Mesendoderm (in vitro differentiated cells): ENCODE data around the gene SRSF11. TPM values are rescaled to one million over a fixed set of nuclear protein-coding genes. Genes with fewer than 3 reads are reported as not detected.
"Not testable (repeated sequence)": the region's sequence is repeated elsewhere in the genome, so short reads cannot be mapped to it uniquely, and the experiment has no call there.

Source experiments
- DNase-seq: peaks from one replicate; pipeline ENCODE4 v3.0.0; 2013
- H2AK5ac ChIP-seq: 2 replicates; pipeline ENCODE4 v1.6.1; 2013; ENCODE audit warnings: low read length, inconsistent platforms
- H2BK120ac ChIP-seq: 2 replicates; pipeline ENCODE4 v1.6.1; 2013; ENCODE audit warnings: low read depth, mild to moderate bottlenecking, low read length, moderate library complexity, mixed read lengths
- H2BK15ac ChIP-seq: replicated peaks from 2 replicates; pipeline ENCODE4 v1.6.1; 2013; ENCODE audit warnings: low read depth, mild to moderate bottlenecking, moderate library complexity
- H2BK5ac ChIP-seq: 2 replicates; pipeline ENCODE4 v1.6.1; 2013; ENCODE audit warnings: low read length, inconsistent platforms
- H3K18ac ChIP-seq: 2 replicates; pipeline ENCODE4 v1.6.1; 2013; ENCODE audit warnings: mild to moderate bottlenecking, low read length, mixed read lengths
- H3K23ac ChIP-seq: one replicate; pipeline ENCODE4 v1.6.1; 2013; ENCODE audit warnings: low read length
- H3K27ac ChIP-seq: 2 replicates; pipeline ENCODE4 v1.5.1; 2013; ENCODE audit warnings: low read depth, mild to moderate bottlenecking, inconsistent platforms, low read length, moderate library complexity
- H3K27me3 ChIP-seq: 2 replicates; pipeline ENCODE4 v1.6.1; 2013; ENCODE audit warnings: low read length, control low read depth, mild to moderate bottlenecking, inconsistent platforms; ENCODE audit not compliant: insufficient read depth, poor library complexity
- H3K36me3 ChIP-seq: 2 replicates; pipeline ENCODE4 v1.6.1; 2013; ENCODE audit warnings: low read length, inconsistent platforms; ENCODE audit not compliant: control insufficient read depth, insufficient read depth
- H3K4ac ChIP-seq: one replicate; pipeline ENCODE4 v1.6.1; 2013; ENCODE audit warnings: low read depth, mild to moderate bottlenecking, low read length, moderate library complexity
- H3K4me1 ChIP-seq: 2 replicates; pipeline ENCODE4 v1.6.1; 2013; ENCODE audit warnings: low read depth, low read length, inconsistent platforms; ENCODE audit not compliant: control insufficient read depth
- H3K4me2 ChIP-seq: 2 replicates; pipeline ENCODE4 v1.6.1; 2013; ENCODE audit warnings: low read length
- H3K4me3 ChIP-seq: 2 replicates; pipeline ENCODE4 v1.5.1; 2013; ENCODE audit warnings: mild to moderate bottlenecking, low read length
- H3K56ac ChIP-seq: one replicate; pipeline ENCODE4 v1.6.1; 2013; ENCODE audit warnings: low read length
- H3K79me1 ChIP-seq: 2 replicates; pipeline ENCODE4 v1.6.1; 2013; ENCODE audit warnings: low read length, inconsistent platforms
- H3K79me2 ChIP-seq: 2 replicates; pipeline ENCODE4 v1.6.1; 2013; ENCODE audit warnings: mild to moderate bottlenecking, low read length; ENCODE audit not compliant: control insufficient read depth, insufficient read depth
- H3K9ac ChIP-seq: 2 replicates; pipeline ENCODE4 v1.6.1; 2013; ENCODE audit warnings: low read length, inconsistent platforms
- H4K5ac ChIP-seq: one replicate; pipeline ENCODE4 v1.6.1; 2013; ENCODE audit warnings: low read length
- H4K8ac ChIP-seq: one replicate; pipeline ENCODE4 v1.6.1; 2013; ENCODE audit warnings: low read depth, mild to moderate bottlenecking, control low read depth, low read length, moderate library complexity
- WGBS: extraction: QIAGEN DNeasy Blood & Tissue Kit; methylation state at CpG from one replicate; pipeline ENCODE4 v1.1.7; 2013; ENCODE audit warnings: low lambda C conversion rate, missing lambda C conversion rate; ENCODE audit not compliant: insufficient coverage; ENCODE audit errors: extremely low coverage; 5-methylcytosine and 5-hydroxymethylcytosine counted together
- polyA plus RNA-seq, 2 experiments: library from polyadenylated mRNA; stranded (reverse); fragments of 200-250 nt; gene quantifications; one replicate each; pipeline ENCODE4 v1.2.3, GENCODE V29; 2013

SRSF11 gene
- polyA plus RNA-seq (2013, experiment 1 of 2): 390 TPM
- 405 TPM for polyA plus RNA-seq (2013, experiment 2 of 2)

DNA sequence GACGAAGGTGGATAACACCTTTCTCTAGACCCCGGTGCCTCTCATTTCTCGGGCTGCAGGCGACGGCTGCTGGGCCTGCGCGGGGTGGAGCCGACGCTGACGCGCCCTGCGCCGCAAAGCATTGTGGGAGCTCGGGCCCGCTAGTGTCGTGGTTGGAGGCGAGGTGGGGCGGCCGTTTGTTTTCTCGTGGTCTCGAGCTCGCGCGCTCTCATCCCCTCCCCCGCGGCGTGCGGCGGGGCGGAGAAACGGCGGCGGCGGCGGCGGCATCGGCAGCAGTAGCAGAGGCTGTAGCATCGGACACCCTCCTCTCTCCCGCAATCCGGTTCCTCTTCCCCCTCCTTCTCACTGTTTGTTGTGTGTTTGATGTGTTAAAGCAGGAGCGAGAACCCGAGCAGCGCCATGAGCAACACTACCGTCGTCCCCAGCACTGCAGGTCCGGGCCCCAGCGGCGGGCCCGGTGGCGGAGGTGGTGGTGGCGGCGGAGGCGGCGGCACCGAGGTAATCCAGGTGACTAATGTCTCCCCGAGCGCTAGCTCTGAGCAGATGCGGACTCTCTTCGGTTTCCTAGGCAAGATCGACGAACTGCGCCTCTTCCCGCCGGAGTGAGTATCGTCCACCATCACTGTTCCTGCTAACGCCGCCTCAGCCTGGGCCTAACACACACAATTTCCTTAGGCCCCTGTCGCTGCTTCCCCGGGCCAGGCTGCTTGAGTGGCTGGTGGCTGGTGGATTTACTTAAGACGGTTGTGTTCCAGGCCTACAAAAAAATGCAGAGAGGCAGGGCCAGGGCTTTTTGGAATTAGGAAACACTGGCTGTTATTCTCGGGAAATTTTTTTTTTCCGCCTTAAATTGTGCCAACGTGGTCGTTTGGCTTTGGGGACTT is at the start of gene SRSF11:
SRSF11 (plus strand) TSS at position 143 of the 884 bp plus-strand sequence; CDS start at position 400, 257 bp downstream.
- H3K79me2 ChIP-seq: peaks cover 37% of the 10 kb centered on the region
- H3K4me3 ChIP-seq: peak within 1 kb of the TSS; percentile 91
- WGBS: no CpG with 5 or more reads among the region's 74 CpGs
- H3K23ac ChIP-seq: peak within 1 kb of the TSS; percentile 60
- H4K5ac ChIP-seq: no peak within 1 kb of the TSS
- DNase-seq: peak; percentile 97
- peak within 1 kb of the TSS; percentile 95 for H3K9ac ChIP-seq
- no peaks in the 10 kb centered on the region for H3K27me3 ChIP-seq
- peak within 1 kb of the TSS; percentile 18 for H3K4ac ChIP-seq
- no peak within 1 kb of the TSS for H2BK15ac ChIP-seq
- peak within 1 kb of the TSS; percentile 1 for H3K4me2 ChIP-seq
- peaks cover 1% of the 10 kb centered on the region for H3K4me1 ChIP-seq
- no peak within 1 kb of the TSS for H4K8ac ChIP-seq
- no peak within 1 kb of the TSS for H2BK120ac ChIP-seq
- no peaks in the 10 kb centered on the region for H3K36me3 ChIP-seq
- H3K27ac ChIP-seq: peak within 1 kb of the TSS; percentile 95
- H2BK5ac ChIP-seq: peak within 1 kb of the TSS; percentile 69
- no peak within 1 kb of the TSS for H2AK5ac ChIP-seq
- peaks cover 2% of the 10 kb centered on the region for H3K79me1 ChIP-seq
- peak within 1 kb of the TSS; percentile 98 for H3K56ac ChIP-seq
- H3K18ac ChIP-seq: peak within 1 kb of the TSS; percentile 34

DNA sequence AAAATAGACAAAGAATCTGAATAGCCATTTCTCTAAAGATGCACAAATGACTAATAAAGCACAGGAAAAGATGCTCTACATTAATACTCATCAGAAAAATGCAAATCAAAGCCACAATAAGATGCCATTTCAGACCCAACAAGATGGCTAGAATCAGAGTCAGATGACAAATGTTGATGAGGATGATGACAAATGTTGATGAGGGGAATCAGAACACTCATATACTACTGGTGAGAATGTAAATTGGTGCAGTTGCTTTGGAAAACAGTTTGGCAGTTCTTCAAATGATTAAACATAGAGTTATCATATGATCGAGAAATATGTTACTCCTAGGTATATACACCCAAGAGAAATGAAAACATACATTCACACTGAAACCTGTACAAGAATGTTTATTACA is 49.7 kb upstream of the SRSF11 start:
- Histone ChIP-seq H3K4me3 (no peak overlapping the region), H3K56ac (no peak overlapping the region), H3K27ac (no peak overlapping the region), H3K9ac (no peak overlapping the region), H3K4me1 (no peaks in the 10 kb centered on the region), H3K23ac (no peak overlapping the region), H3K18ac (no peak overlapping the region), H2BK5ac (no peak overlapping the region), H4K8ac (no peak overlapping the region), H2BK120ac (no peak overlapping the region), H4K5ac (no peak overlapping the region), H2BK15ac (no peak overlapping the region), H3K27me3 (no peaks in the 10 kb centered on the region), H3K4me2 (no peak overlapping the region), H3K36me3 (no peaks in the 10 kb centered on the region), H3K79me1 (no peaks in the 10 kb centered on the region), H2AK5ac (no peak overlapping the region), H3K4ac (no peak overlapping the region), H3K79me2 (no peaks in the 10 kb centered on the region)
- no peak for DNase-seq
- whole genome bisulfite sequencing: no CpG with 5 or more reads among the region's 1 CpG

- H3K4me3 ChIP-seq, H2AK5ac ChIP-seq, H2BK15ac ChIP-seq, DNase-seq, H3K56ac ChIP-seq, H3K27ac ChIP-seq, H3K4ac ChIP-seq, H3K4me2 ChIP-seq, H3K9ac ChIP-seq, H2BK5ac ChIP-seq, H3K23ac ChIP-seq, H3K18ac ChIP-seq, H3K27me3 ChIP-seq, H4K5ac ChIP-seq, H3K36me3 ChIP-seq, H3K79me2 ChIP-seq, H4K8ac ChIP-seq, H3K4me1 ChIP-seq, H3K79me1 ChIP-seq, H2BK120ac ChIP-seq: not testable (repeated sequence)
- no CpG with 5 or more reads among the region's 3 CpGs for WGBS
These were observed 36.0 kb upstream of the SRSF11 start for GRCh38 chr1:70185181-70185580.

DNA sequence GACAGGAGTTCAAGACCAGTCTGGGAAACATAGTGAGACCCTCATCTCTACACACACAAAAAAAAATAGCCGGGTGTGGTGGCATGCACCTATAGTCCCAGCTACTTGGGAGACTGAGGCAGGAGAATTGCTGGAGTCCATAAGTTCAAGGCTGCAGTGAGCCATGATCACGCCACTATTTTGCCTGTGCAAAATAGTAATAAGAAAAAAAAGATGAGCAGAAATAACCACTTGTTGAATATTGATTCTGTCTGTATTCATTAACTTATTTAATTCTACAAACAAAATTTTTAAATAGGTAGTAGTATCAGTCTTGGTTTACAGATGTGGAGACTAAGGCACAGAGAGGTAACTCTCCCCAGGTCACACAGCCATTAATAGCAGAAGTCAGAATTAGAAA is 32.7 kb upstream of the SRSF11 start:
- no peak overlapping the region for H3K27ac ChIP-seq
- H2AK5ac ChIP-seq: no peak overlapping the region
- no peak overlapping the region for H2BK120ac ChIP-seq

DNA sequence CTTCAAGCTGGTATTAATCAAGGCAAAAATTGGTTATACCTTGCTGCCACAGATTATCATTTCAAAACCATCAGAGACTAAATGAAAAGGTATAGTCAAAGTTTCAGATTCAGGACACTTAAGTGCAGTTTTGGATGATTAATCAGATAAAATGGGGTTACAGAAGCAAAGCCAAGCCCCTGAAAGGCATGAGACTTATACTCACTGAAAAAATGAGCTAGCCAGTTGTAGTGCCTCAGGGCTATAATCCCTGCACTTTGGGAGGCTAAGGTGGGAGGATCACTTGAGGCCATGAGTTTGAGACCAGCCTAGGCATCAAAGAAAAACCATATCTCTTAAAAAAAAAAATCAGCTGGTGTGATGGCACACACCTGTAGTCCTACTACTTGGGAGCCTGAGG is 31.0 kb upstream of the SRSF11 start:
- Histone ChIP-seq H3K23ac (no peak overlapping the region), H3K9ac (no peak overlapping the region), H2BK5ac (no peak overlapping the region), H2BK15ac (no peak overlapping the region), H3K56ac (no peak overlapping the region), H4K5ac (no peak overlapping the region), H3K4ac (no peak overlapping the region), H4K8ac (peak overlapping the region; percentile 76), H3K4me2 (no peak overlapping the region), H3K79me1 (peaks cover 2% of the 10 kb centered on the region), H3K18ac (no peak overlapping the region), H3K4me1 (no peaks in the 10 kb centered on the region), H3K79me2 (peaks cover 3% of the 10 kb centered on the region), H3K27me3 (no peaks in the 10 kb centered on the region), H2BK120ac (no peak overlapping the region), H3K27ac (no peak overlapping the region), H3K4me3 (no peak overlapping the region), H3K36me3 (no peaks in the 10 kb centered on the region), H2AK5ac (no peak overlapping the region)
- no peak for DNase-seq

More for the DNA sequence above, 32.7 kb upstream of the SRSF11 start:
- Histone ChIP-seq H3K36me3 (no peaks in the 10 kb centered on the region), H3K4ac (no peak overlapping the region), H3K4me1 (no peaks in the 10 kb centered on the region), H3K4me3 (no peak overlapping the region), H3K9ac (no peak overlapping the region), H3K27me3 (no peaks in the 10 kb centered on the region), H3K4me2 (no peak overlapping the region), H3K56ac (no peak overlapping the region), H3K18ac (no peak overlapping the region), H4K8ac (no peak overlapping the region), H2BK15ac (no peak overlapping the region), H3K23ac (no peak overlapping the region), H3K79me1 (peaks cover 2% of the 10 kb centered on the region), H2BK5ac (no peak overlapping the region), H4K5ac (no peak overlapping the region), H3K79me2 (peaks cover 3% of the 10 kb centered on the region)
- DNase-seq: no peak
- WGBS: no CpG with 5 or more reads among the region's 2 CpGs

GRCh38 chr1:70192446-70192845 is 28.7 kb upstream of the SRSF11 start:
- H2AK5ac ChIP-seq, H4K5ac ChIP-seq, H3K36me3 ChIP-seq, H3K79me2 ChIP-seq, H2BK15ac ChIP-seq, H3K9ac ChIP-seq, H3K56ac ChIP-seq, DNase-seq, H3K4me2 ChIP-seq, H4K8ac ChIP-seq, H3K18ac ChIP-seq, H3K79me1 ChIP-seq, H3K4ac ChIP-seq, H3K27ac ChIP-seq, H2BK5ac ChIP-seq, H3K4me3 ChIP-seq, H3K4me1 ChIP-seq, H3K27me3 ChIP-seq, H2BK120ac ChIP-seq, H3K23ac ChIP-seq: not testable (repeated sequence)
